ENCODE data around the gene APBA1. TPM values are rescaled to one million over a fixed set of nuclear protein-coding genes. Genes with fewer than 3 reads are reported as not detected.

The APBA1 gene
- total RNA-seq, 2 experiments from 2014 or later, result 0.47 to 1.4 TPM

DNA sequence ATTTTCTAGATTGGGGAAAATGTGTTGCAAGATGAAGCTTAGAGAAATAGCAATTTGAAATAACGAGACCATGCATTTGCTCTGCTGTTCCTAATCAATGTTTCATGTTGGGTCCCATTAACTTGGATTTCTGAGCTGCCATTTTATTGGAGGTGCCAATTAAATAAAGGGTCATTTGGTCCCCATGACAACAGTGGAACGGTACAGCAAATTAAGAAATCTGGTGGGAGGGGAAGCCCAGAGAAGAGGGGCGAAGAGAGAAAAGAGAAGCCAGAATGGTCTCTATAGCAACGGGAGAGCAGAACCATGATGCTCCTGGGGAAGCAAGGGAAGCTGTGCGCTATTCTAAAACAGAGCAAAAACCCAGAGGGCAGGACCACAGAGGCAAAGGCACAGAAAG, 226.9 kb downstream of the APBA1 start:
- POLR2A ChIA-PET, result no interaction called here
- no peaks in the 10 kb centered on the region for H3K36me3 ChIP-seq (ENCODE audit: insufficient read depth, low read length)
- Mint-ChIP-seq H3K4me1 (ENCODE audit: low read depth) (peaks cover 6% of the 10 kb centered on the region), H3K27ac (no peak overlapping the region), H3K36me3 (ENCODE audit: low read depth) (no peaks in the 10 kb centered on the region), H3K27me3 (peaks cover 5% of the 10 kb centered on the region), H3K4me3 (no peak overlapping the region), H3K9me3 (no peaks in the 10 kb centered on the region)
- H3K4me3 ChIP-seq (ENCODE audit: low read length), result no peak overlapping the region
- CTCF ChIA-PET, result no interaction called here
- H3K9me3 ChIP-seq (ENCODE audit: control insufficient read depth in 1 of 2, insufficient read depth in 1 of 2, low read length in 2 of 2), result no peaks in the 10 kb centered on the region
- TF ChIP-seq, protein P1, sequence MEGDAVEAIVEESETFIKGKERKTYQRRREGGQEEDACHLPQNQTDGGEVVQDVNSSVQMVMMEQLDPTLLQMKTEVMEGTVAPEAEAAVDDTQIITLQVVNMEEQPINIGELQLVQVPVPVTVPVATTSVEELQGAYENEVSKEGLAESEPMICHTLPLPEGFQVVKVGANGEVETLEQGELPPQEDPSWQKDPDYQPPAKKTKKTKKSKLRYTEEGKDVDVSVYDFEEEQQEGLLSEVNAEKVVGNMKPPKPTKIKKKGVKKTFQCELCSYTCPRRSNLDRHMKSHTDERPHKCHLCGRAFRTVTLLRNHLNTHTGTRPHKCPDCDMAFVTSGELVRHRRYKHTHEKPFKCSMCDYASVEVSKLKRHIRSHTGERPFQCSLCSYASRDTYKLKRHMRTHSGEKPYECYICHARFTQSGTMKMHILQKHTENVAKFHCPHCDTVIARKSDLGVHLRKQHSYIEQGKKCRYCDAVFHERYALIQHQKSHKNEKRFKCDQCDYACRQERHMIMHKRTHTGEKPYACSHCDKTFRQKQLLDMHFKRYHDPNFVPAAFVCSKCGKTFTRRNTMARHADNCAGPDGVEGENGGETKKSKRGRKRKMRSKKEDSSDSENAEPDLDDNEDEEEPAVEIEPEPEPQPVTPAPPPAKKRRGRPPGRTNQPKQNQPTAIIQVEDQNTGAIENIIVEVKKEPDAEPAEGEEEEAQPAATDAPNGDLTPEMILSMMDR (IDR thresholded peaks at IDR 0.05), result no peak
- intact Hi-C loops (cut with DNase I, micrococcal nuclease), result no loop called here
- DNase-seq (no peak), ATAC-seq (ENCODE audit: poor library complexity) (no peak)
- no peaks in the 10 kb centered on the region for H3K27me3 ChIP-seq (ENCODE audit: control insufficient read depth in 1 of 2, insufficient read depth in 2 of 2, low read length in 2 of 2)
- peaks cover 2% of the 10 kb centered on the region for H3K4me1 ChIP-seq (ENCODE audit: insufficient read depth, low read length)
- H3K27ac ChIP-seq (ENCODE audit: low read depth in 1 of 2, low read length in 2 of 2), result no peak overlapping the region

DNA sequence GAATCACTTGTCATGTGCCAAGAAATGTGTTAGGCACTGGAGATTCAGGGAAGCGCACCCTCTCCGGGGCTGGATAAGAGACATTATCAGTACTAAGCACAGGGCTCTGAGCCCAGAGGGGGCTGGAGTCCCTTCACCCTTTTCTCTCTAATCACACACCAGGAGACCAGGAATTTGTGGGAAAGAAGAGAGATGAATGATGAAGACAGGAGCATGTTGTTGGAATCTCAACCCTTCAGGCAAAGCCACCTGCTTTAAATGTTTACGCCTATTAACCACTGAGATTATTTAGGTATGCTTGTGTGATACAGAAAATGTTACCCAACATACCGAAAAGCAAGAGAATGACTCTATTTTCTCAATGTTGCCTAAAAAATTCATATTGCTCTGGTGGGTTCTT, 227.4 kb downstream of the APBA1 start:
- no peak overlapping the region for H3K4me3 ChIP-seq (ENCODE audit: low read length)
- H3K27me3 ChIP-seq (ENCODE audit: control insufficient read depth in 1 of 2, insufficient read depth in 2 of 2, low read length in 2 of 2), result no peaks in the 10 kb centered on the region
- TF ChIP-seq, protein P1 (IDR thresholded peaks at IDR 0.05), result no peak
- Mint-ChIP-seq H3K27me3 (peaks cover 5% of the 10 kb centered on the region), H3K27ac (no peak overlapping the region), H3K4me1 (ENCODE audit: low read depth) (peaks cover 7% of the 10 kb centered on the region), H3K4me3 (no peak overlapping the region), H3K36me3 (ENCODE audit: low read depth) (no peaks in the 10 kb centered on the region), H3K9me3 (no peaks in the 10 kb centered on the region)
- H3K36me3 ChIP-seq (ENCODE audit: insufficient read depth, low read length), result no peaks in the 10 kb centered on the region
- no peak for DNase-seq
- no peaks in the 10 kb centered on the region for H3K9me3 ChIP-seq (ENCODE audit: control insufficient read depth in 1 of 2, insufficient read depth in 1 of 2, low read length in 2 of 2)
- intact Hi-C loops (cut with DNase I, micrococcal nuclease), result no loop called here
- POLR2A ChIA-PET, result no interaction called here
- CTCF ChIA-PET, result no interaction called here
- peaks cover 2% of the 10 kb centered on the region for H3K4me1 ChIP-seq (ENCODE audit: insufficient read depth, low read length)
- no peak overlapping the region for H3K27ac ChIP-seq (ENCODE audit: low read depth in 1 of 2, low read length in 2 of 2)
- no peak for ATAC-seq (ENCODE audit: poor library complexity)

DNA sequence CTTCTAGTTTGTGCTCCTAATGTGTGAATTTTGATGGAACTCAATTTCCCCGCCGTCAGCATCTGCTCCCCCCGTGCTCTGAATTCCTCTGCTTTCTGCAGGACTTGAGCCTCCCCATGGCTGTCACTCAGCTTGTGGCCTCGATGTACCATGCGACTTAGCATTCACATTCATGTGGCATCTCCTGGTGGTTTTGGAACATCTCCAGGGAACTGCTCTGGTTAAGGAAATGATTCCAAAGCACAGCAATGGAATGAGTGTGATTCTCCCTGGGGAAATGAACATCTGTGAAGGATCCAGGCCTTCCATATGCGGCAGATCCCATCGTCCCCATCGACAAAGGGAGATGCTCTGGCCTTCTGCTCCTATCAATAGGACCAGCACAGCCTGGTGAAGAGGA, 228.2 kb downstream of the APBA1 start:
- Histone ChIP-seq H3K27ac (ENCODE audit: low read depth in 1 of 2, low read length in 2 of 2) (no peak overlapping the region), H3K36me3 (ENCODE audit: insufficient read depth, low read length) (no peaks in the 10 kb centered on the region), H3K27me3 (ENCODE audit: control insufficient read depth in 1 of 2, insufficient read depth in 2 of 2, low read length in 2 of 2) (no peaks in the 10 kb centered on the region), H3K4me1 (ENCODE audit: insufficient read depth, low read length) (peaks cover 2% of the 10 kb centered on the region), H3K9me3 (ENCODE audit: control insufficient read depth in 1 of 2, insufficient read depth in 1 of 2, low read length in 2 of 2) (no peaks in the 10 kb centered on the region), H3K4me3 (ENCODE audit: low read length) (no peak overlapping the region)
- Mint-ChIP-seq H3K4me3 (no peak overlapping the region), H3K36me3 (ENCODE audit: low read depth) (no peaks in the 10 kb centered on the region), H3K4me1 (ENCODE audit: low read depth) (peaks cover 13% of the 10 kb centered on the region), H3K27ac (no peak overlapping the region), H3K27me3 (peaks cover 5% of the 10 kb centered on the region), H3K9me3 (no peaks in the 10 kb centered on the region)
- intact Hi-C loops (cut with DNase I, micrococcal nuclease), result no loop called here
- DNase-seq (no peak), ATAC-seq (ENCODE audit: poor library complexity) (no peak)
- TF ChIP-seq, protein P1 (IDR thresholded peaks at IDR 0.05), result no peak
- POLR2A ChIA-PET, result no interaction called here
- CTCF ChIA-PET, result no interaction called here

All from CD4-positive, alpha-beta T cell (primary cell).